OCI-LY1 (cell line): ENCODE results near the gene ARID3B.

ENCODE experiments used
- H2AFZ ChIP-seq: fragments of 200-600 bp; sonication (generic), shearing (Covaris generic); 2 replicates; pipeline ENCODE4 v1.6.0; 2014; ENCODE audit warnings: antibody characterized with exemption, mild to moderate bottlenecking, low read length
- H3F3A ChIP-seq: fragments of 200-600 bp; sonication (generic), shearing (Covaris generic); 2 replicates; pipeline ENCODE4 v1.6.0; 2014; ENCODE audit warnings: mild to moderate bottlenecking, antibody characterized with exemption, low read length, moderate library complexity; ENCODE audit not compliant: insufficient read depth
- H3K27ac ChIP-seq: fragments of 200-600 bp; sonication (generic); 2 replicates; pipeline ENCODE4 v1.5.1; 2014; ENCODE audit warnings: low read length, mixed run types, mild to moderate bottlenecking, low read depth; ENCODE audit not compliant: poor library complexity, severe bottlenecking
- H3K27me3 ChIP-seq: fragments of 200-600 bp; sonication (generic); 2 replicates; pipeline ENCODE4 v1.6.0; 2014; ENCODE audit warnings: antibody characterized with exemption, mild to moderate bottlenecking, low read length, moderate library complexity; ENCODE audit not compliant: insufficient read depth
- H3K36me3 ChIP-seq: fragments of 200-600 bp; sonication (generic); 2 replicates; pipeline ENCODE4 v1.6.1; 2014; ENCODE audit warnings: mild to moderate bottlenecking, antibody characterized with exemption, low read length, moderate library complexity, mixed read lengths; ENCODE audit not compliant: insufficient read depth
- H3K4me1 ChIP-seq: fragments of 200-600 bp; sonication (generic); 2 replicates; pipeline ENCODE4 v1.5.1; 2014; ENCODE audit warnings: mild to moderate bottlenecking, low read length, moderate library complexity; ENCODE audit not compliant: insufficient read depth, severe bottlenecking
- H3K4me2 ChIP-seq: fragments of 200-600 bp; sonication (generic), shearing (Covaris generic); 2 replicates; pipeline ENCODE4 v1.6.1; 2014; ENCODE audit warnings: low read length
- H3K4me3 ChIP-seq: fragments of 200-600 bp; sonication (generic); 2 replicates; pipeline ENCODE4 v1.5.1; 2014; ENCODE audit warnings: low read length, low read depth, mild to moderate bottlenecking, mixed read lengths; ENCODE audit not compliant: poor library complexity, severe bottlenecking
- H3K79me2 ChIP-seq: fragments of 200-600 bp; shearing (Covaris generic); 2 replicates; pipeline ENCODE4 v1.6.1; 2016; ENCODE audit warnings: mixed run types, low read length, mixed read lengths; ENCODE audit not compliant: insufficient read depth
- H3K9ac ChIP-seq: fragments of 200-600 bp; sonication (generic), shearing (Covaris generic); 2 replicates; pipeline ENCODE4 v1.6.1; 2014; ENCODE audit warnings: mild to moderate bottlenecking, low read length, mixed read lengths
- H3K9me2 ChIP-seq: fragments of 200-600 bp; sonication (generic), shearing (Covaris generic); 2 replicates; pipeline ENCODE4 v1.6.1; 2014; ENCODE audit warnings: low read depth, mild to moderate bottlenecking, low read length, mixed read lengths
- H3K9me3 ChIP-seq: fragments of 200-600 bp; shearing (Covaris generic); 2 replicates; pipeline ENCODE4 v1.6.1; 2014; ENCODE audit warnings: low read length, mixed read lengths
- H4K20me1 ChIP-seq: fragments of 200-600 bp; sonication (generic), shearing (Covaris generic); 2 replicates; pipeline ENCODE4 v1.6.0; 2016; ENCODE audit warnings: mild to moderate bottlenecking, low read length; ENCODE audit not compliant: insufficient read depth
- CTCF ChIP-seq: fragments of 200-600 bp; sonication (generic), shearing (Covaris generic); IDR thresholded peaks from 2 replicates; pipeline ENCODE4 v1.5.1; 2017; ENCODE audit warnings: mild to moderate bottlenecking, antibody characterized with exemption, low read length, moderate library complexity, mixed read lengths
- EZH2 ChIP-seq: fragments of 200-600 bp; sonication (generic), shearing (Covaris generic); IDR thresholded peaks from 2 replicates; pipeline ENCODE4 v1.8.0; 2017; ENCODE audit warnings: borderline replicate concordance, mixed run types, mild to moderate bottlenecking, antibody characterized with exemption, low read length, moderate library complexity, mixed read lengths

Gene ARID3B

GRCh38 chr15:74579001-74579400 lies 38.0 kb downstream of the ARID3B start:
- TF ChIP-seq EZH2: no peak
- TF ChIP-seq CTCF: no peak
- H3K27ac ChIP-seq: no peak overlapping the region

GRCh38 chr15:74580538-74581350 lies 39.7 kb downstream of the ARID3B start:
- Histone ChIP-seq H3K79me2 (no peaks in the 10 kb centered on the region), H3K27me3 (no peaks in the 10 kb centered on the region), H3K9me2 (no peaks in the 10 kb centered on the region), H3K9me3 (no peaks in the 10 kb centered on the region), H3K36me3 (no peaks in the 10 kb centered on the region), H2AFZ (no peak overlapping the region), H3K4me3 (no peak overlapping the region), H3K9ac (no peak overlapping the region), H3K27ac (no peak overlapping the region), H3K4me2 (no peak overlapping the region), H4K20me1 (no peaks in the 10 kb centered on the region), H3F3A (no peaks in the 10 kb centered on the region), H3K4me1 (no peaks in the 10 kb centered on the region)
- no peak for TF ChIP-seq EZH2
- TF ChIP-seq CTCF: no peak

More at GRCh38 chr15:74579001-74579400, 38.0 kb downstream of the ARID3B start:
- H4K20me1 ChIP-seq: no peaks in the 10 kb centered on the region
- H3F3A ChIP-seq: no peaks in the 10 kb centered on the region
- H3K27me3 ChIP-seq: no peaks in the 10 kb centered on the region
- no peak overlapping the region for H2AFZ ChIP-seq
- H3K79me2 ChIP-seq: no peaks in the 10 kb centered on the region
- H3K36me3 ChIP-seq: no peaks in the 10 kb centered on the region
- no peaks in the 10 kb centered on the region for H3K9me3 ChIP-seq
- no peaks in the 10 kb centered on the region for H3K4me1 ChIP-seq
- no peak overlapping the region for H3K9ac ChIP-seq
- no peaks in the 10 kb centered on the region for H3K9me2 ChIP-seq
- H3K4me3 ChIP-seq: no peak overlapping the region
- H3K4me2 ChIP-seq: no peak overlapping the region

GRCh38 chr15:74584204-74584603 lies 43.2 kb downstream of the ARID3B start:
- H3K27ac ChIP-seq: no peak overlapping the region
- TF ChIP-seq CTCF (no peak), EZH2 (no peak)
- H3K4me1 ChIP-seq: no peaks in the 10 kb centered on the region
- H3K9ac ChIP-seq: no peak overlapping the region
- H3K9me3 ChIP-seq: no peaks in the 10 kb centered on the region
- H4K20me1 ChIP-seq: no peaks in the 10 kb centered on the region
- no peak overlapping the region for H3K4me3 ChIP-seq
- H3K4me2 ChIP-seq: no peak overlapping the region
- H3K79me2 ChIP-seq: no peaks in the 10 kb centered on the region
- H3K9me2 ChIP-seq: no peaks in the 10 kb centered on the region
- no peaks in the 10 kb centered on the region for H3F3A ChIP-seq
- H3K36me3 ChIP-seq: no peaks in the 10 kb centered on the region
- no peaks in the 10 kb centered on the region for H3K27me3 ChIP-seq
- H2AFZ ChIP-seq: no peak overlapping the region
